HL-60/S4 treated with phorbol 12-myristate 13-acetate at 8.2 ng/mL for 4 days and 3 days (cell line): Measurements from ENCODE around the gene MEPCE.

Experiments
- in situ Hi-C: fragments of 300-500 bp; cut with MboI; formaldehyde crosslinking; loops from 2 replicates; pipeline ENCODE4 v1.15.0; 2022; ENCODE audit warnings: low sequenced_read_pairs

MEPCE gene

GRCh38 chr7:100457033-100457432 is 27.4 kb downstream of the MEPCE start:
- in situ Hi-C loops: no loop called here

GRCh38 chr7:100464210-100464660 is 34.6 kb downstream of the MEPCE start, which contains the start of gene SPACDR:
SPACDR (minus strand) TSS chr7:100464260; CDS start chr7:100464025, 235 bp downstream.
- in situ Hi-C loops: no loop called here

GRCh38 chr7:100464791-100465190 is 35.2 kb downstream of the MEPCE start:
- in situ Hi-C loops: no loop called here

GRCh38 chr7:100465299-100465698 is 35.7 kb downstream of the MEPCE start:
- in situ Hi-C loops: no loop called here

- in situ Hi-C loops: no loop called here
Measured at GRCh38 chr7:100465702-100466311, 36.2 kb downstream of the MEPCE start.

GRCh38 chr7:100466653-100467605 is 37.3 kb downstream of the MEPCE start:
- in situ Hi-C loops: no loop called here

GRCh38 chr7:100467638-100468373 is 38.2 kb downstream of the MEPCE start:
- in situ Hi-C loops: no loop called here

GRCh38 chr7:100469227-100470044 is 39.8 kb downstream of the MEPCE start:
- in situ Hi-C loops: loop anchor here (10.0 kb wide), 1 partner anchor 95 kb away; no protein-coding TSS in a partner anchor

- in situ Hi-C loops: loop anchor here (10.0 kb wide), 1 partner anchor 94 kb away; no protein-coding TSS in a partner anchor
Measured at GRCh38 chr7:100471021-100471420, 41.4 kb downstream of the MEPCE start.

GRCh38 chr7:100472121-100472851 is 42.7 kb downstream of the MEPCE start:
- in situ Hi-C loops: loop anchor here (10.0 kb wide), 1 partner anchor 93 kb away; no protein-coding TSS in a partner anchor

GRCh38 chr7:100472854-100473499 is 43.3 kb downstream of the MEPCE start:
- in situ Hi-C loops: loop anchor here (10.0 kb wide), 1 partner anchor 92 kb away; no protein-coding TSS in a partner anchor

GRCh38 chr7:100475549-100475948 is 45.9 kb downstream of the MEPCE start:
- in situ Hi-C loops: loop anchor here (10.0 kb wide), 1 partner anchor 89 kb away; no protein-coding TSS in a partner anchor

- in situ Hi-C loops: loop anchor here (10.0 kb wide), 1 partner anchor 89 kb away; no protein-coding TSS in a partner anchor
Measured at GRCh38 chr7:100476101-100476780, 46.6 kb downstream of the MEPCE start.

- in situ Hi-C loops: loop anchor here (10.0 kb wide), 1 partner anchor 88 kb away; no protein-coding TSS in a partner anchor
Measured at GRCh38 chr7:100476903-100477870, 47.6 kb downstream of the MEPCE start.

- in situ Hi-C loops: loop anchor here (10.0 kb wide), 1 partner anchor 87 kb away; no protein-coding TSS in a partner anchor
Measured at GRCh38 chr7:100477871-100478267, 48.2 kb downstream of the MEPCE start.

- in situ Hi-C loops: loop anchor here (10.0 kb wide), 1 partner anchor 86 kb away; no protein-coding TSS in a partner anchor
Measured at GRCh38 chr7:100478958-100479660, 49.5 kb downstream of the MEPCE start, which contains the start of gene TSC22D4. TSC22D4 (minus strand) TSS chr7:100479214; CDS start chr7:100478038, 1,176 bp downstream.
